ENCODE results near the gene GOLGB1.
"Not testable (repeated sequence)": the region's sequence is repeated elsewhere in the genome, so short reads cannot be mapped to it uniquely, and the experiment has no call there.

Gene GOLGB1

GRCh38 chr3:121750087-121750415 lies 510 bp upstream of the GOLGB1 start:
- TF ChIP-seq CTCF (IDR thresholded peaks at IDR 0.05; ENCODE audit: low read length), result no peak
- TF ChIP-seq EZH2 (optimal IDR thresholded peaks at IDR 0.05; ENCODE audit: low read depth, low read length), result no peak
- TF ChIP-seq EZH2phosphoT487 (IDR thresholded peaks at IDR 0.05; ENCODE audit: low read length), result no peak
- no peaks in the 10 kb centered on the region for H4K20me1 ChIP-seq (ENCODE audit: insufficient read depth, low read length)
- no peaks in the 10 kb centered on the region for H3K27me3 ChIP-seq (replicated peaks; ENCODE audit: insufficient read depth, low read length)
- peaks cover 49% of the 10 kb centered on the region for H3K79me2 ChIP-seq (ENCODE audit: low read length)
- H3K4me3 ChIP-seq (ENCODE audit: low read length), result peak overlapping the region; percentile 95
- no peaks in the 10 kb centered on the region for H3K9me3 ChIP-seq (replicated peaks; ENCODE audit: insufficient read depth, low read length)
- H3K36me3 ChIP-seq (replicated peaks; ENCODE audit: insufficient read depth, low read length), result 0 out of 2 replicates have a peak, but pooled peaks cover 3% of the 10 kb centered on the region
- peak overlapping the region; percentile 76 for H3K9ac ChIP-seq (ENCODE audit: low read length)
- DNase-seq, result no peak
- H3K4me1 ChIP-seq (ENCODE audit: low read length), result peaks cover 18% of the 10 kb centered on the region; the same call in 1 of the 2 replicates
- peak overlapping the region; percentile 80; the same call in 1 of the 2 replicates for H3K27ac ChIP-seq (ENCODE audit: low read length)
- peak overlapping the region; percentile 75 for H2AFZ ChIP-seq (ENCODE audit: low read length)
- peak overlapping the region; percentile 87 for H3K4me2 ChIP-seq (ENCODE audit: low read depth, low read length)
- no peaks in the 10 kb centered on the region for H3K9me2 ChIP-seq (replicated peaks; ENCODE audit: insufficient read depth, low read length)
- 0 out of 2 replicates have a peak, but pooled peaks cover 8% of the 10 kb centered on the region for H3F3A ChIP-seq (ENCODE audit: insufficient read depth, low read length)

- Histone ChIP-seq H3K4me1 (ENCODE audit: low read length) (peaks cover 18% of the 10 kb centered on the region; the same call in 1 of the 2 replicates), H3K27ac (ENCODE audit: low read length) (peak overlapping the region; percentile 80), H3K79me2 (ENCODE audit: low read length) (peaks cover 61% of the 10 kb centered on the region)
Measured at GRCh38 chr3:121748680-121749275, 763 bp downstream of the GOLGB1 start.

GRCh38 chr3:121747976-121748375 lies 1.6 kb downstream of the GOLGB1 start:
- no peak for DNase-seq
- Histone ChIP-seq H3K27me3 (replicated peaks; ENCODE audit: insufficient read depth, low read length) (no peaks in the 10 kb centered on the region), H3K36me3 (replicated peaks; ENCODE audit: insufficient read depth, low read length) (0 out of 2 replicates have a peak, but pooled peaks cover 3% of the 10 kb centered on the region), H3K27ac (ENCODE audit: low read length) (no peak overlapping the region), H3K4me2 (ENCODE audit: low read depth, low read length) (peak overlapping the region; percentile 84), H3K9ac (ENCODE audit: low read length) (peak overlapping the region; percentile 93; the same call in 1 of the 2 replicates), H2AFZ (ENCODE audit: low read length) (no peak overlapping the region), H3K4me1 (ENCODE audit: low read length) (peaks cover 18% of the 10 kb centered on the region; the same call in 1 of the 2 replicates), H4K20me1 (ENCODE audit: insufficient read depth, low read length) (no peaks in the 10 kb centered on the region), H3K4me3 (ENCODE audit: low read length) (peak overlapping the region; percentile 95), H3F3A (ENCODE audit: insufficient read depth, low read length) (0 out of 2 replicates have a peak, but pooled peaks cover 8% of the 10 kb centered on the region), H3K79me2 (ENCODE audit: low read length) (peaks cover 69% of the 10 kb centered on the region), H3K9me3 (replicated peaks; ENCODE audit: insufficient read depth, low read length) (no peaks in the 10 kb centered on the region), H3K9me2 (replicated peaks; ENCODE audit: insufficient read depth, low read length) (no peaks in the 10 kb centered on the region)
- TF ChIP-seq EZH2 (optimal IDR thresholded peaks at IDR 0.05; ENCODE audit: low read depth, low read length) (no peak), CTCF (IDR thresholded peaks at IDR 0.05; ENCODE audit: low read length) (no peak), EZH2phosphoT487 (IDR thresholded peaks at IDR 0.05; ENCODE audit: low read length) (no peak)

More at GRCh38 chr3:121748680-121749275, 763 bp downstream of the GOLGB1 start:
- Histone ChIP-seq H3K9me2 (replicated peaks; ENCODE audit: insufficient read depth, low read length) (no peaks in the 10 kb centered on the region), H2AFZ (ENCODE audit: low read length) (peak overlapping the region; percentile 56), H3K9me3 (replicated peaks; ENCODE audit: insufficient read depth, low read length) (no peaks in the 10 kb centered on the region), H3K4me2 (ENCODE audit: low read depth, low read length) (peak overlapping the region; percentile 84), H3K9ac (ENCODE audit: low read length) (peak overlapping the region; percentile 93), H4K20me1 (ENCODE audit: insufficient read depth, low read length) (no peaks in the 10 kb centered on the region), H3K27me3 (replicated peaks; ENCODE audit: insufficient read depth, low read length) (no peaks in the 10 kb centered on the region), H3F3A (ENCODE audit: insufficient read depth, low read length) (0 out of 2 replicates have a peak, but pooled peaks cover 8% of the 10 kb centered on the region), H3K4me3 (ENCODE audit: low read length) (peak overlapping the region; percentile 95), H3K36me3 (replicated peaks; ENCODE audit: insufficient read depth, low read length) (0 out of 2 replicates have a peak, but pooled peaks cover 3% of the 10 kb centered on the region)
- DNase-seq, result peak; percentile 54
- TF ChIP-seq CTCF (IDR thresholded peaks at IDR 0.05; ENCODE audit: low read length), result no peak
- TF ChIP-seq EZH2phosphoT487 (IDR thresholded peaks at IDR 0.05; ENCODE audit: low read length), result no peak
- no peak for TF ChIP-seq EZH2 (optimal IDR thresholded peaks at IDR 0.05; ENCODE audit: low read depth, low read length)

- H3K79me2 ChIP-seq (ENCODE audit: low read length), result peaks cover 88% of the 10 kb centered on the region
Measured at GRCh38 chr3:121743106-121743505, 6.4 kb downstream of the GOLGB1 start.

More at GRCh38 chr3:121743106-121743505, 6.4 kb downstream of the GOLGB1 start:
- H3K4me1 ChIP-seq (ENCODE audit: low read length); H3K4me3 ChIP-seq (ENCODE audit: low read length); H2AFZ ChIP-seq (ENCODE audit: low read length); H3K9me2 ChIP-seq (replicated peaks; ENCODE audit: insufficient read depth, low read length); H3K4me2 ChIP-seq (ENCODE audit: low read depth, low read length); H4K20me1 ChIP-seq (ENCODE audit: insufficient read depth, low read length); H3K9me3 ChIP-seq (replicated peaks; ENCODE audit: insufficient read depth, low read length); DNase-seq; H3K27me3 ChIP-seq (replicated peaks; ENCODE audit: insufficient read depth, low read length); H3K27ac ChIP-seq (ENCODE audit: low read length); H3K36me3 ChIP-seq (replicated peaks; ENCODE audit: insufficient read depth, low read length); H3K9ac ChIP-seq (ENCODE audit: low read length); H3F3A ChIP-seq (ENCODE audit: insufficient read depth, low read length): not testable (repeated sequence)

Data from MM.1S (cell line).